K562 (cell line): Measurements from ENCODE around the gene PDGFC. TPM values are rescaled to one million over a fixed set of nuclear protein-coding genes. Genes with fewer than 3 reads are reported as not detected.

Experiments
- BDP1 ChIP-seq: IDR thresholded peaks from 3 replicates; pipeline ENCODE4 v1.6.1; 2011; ENCODE audit not compliant: insufficient read length, insufficient read depth
- CBFA2T3 ChIP-seq: fragments of 450-650 bp; IDR thresholded peaks from 2 replicates; pipeline ENCODE4 v1.6.1; 2017
- CREB1 ChIP-seq, 2 experiments: sonication (generic) in 1 of 2; formaldehyde crosslinking in 1 of 2; IDR thresholded peaks; 2 replicates each; pipeline versions ENCODE4 v1.6.1 to v1.8.0; 2012 to 2022; ENCODE audit warnings: inconsistent platforms in 1 of 2, mild to moderate bottlenecking in 1 of 2, missing genetic modification reagents in 1 of 2, moderate library complexity in 1 of 2
- CTCF ChIP-seq, 3 experiments: IDR thresholded peaks in 2 of 3; conservative IDR thresholded peaks in 1 of 3; 2 replicates each; pipeline ENCODE4 v1.5.1; 2011 to 2012; ENCODE audit warnings: low read length in 3 of 3, mild to moderate bottlenecking in 3 of 3, control low read depth in 2 of 3, improper control_type of control experiment in 1 of 3, inconsistent platforms in 1 of 3, low read depth in 1 of 3, mixed read lengths in 1 of 3, moderate library complexity in 1 of 3; ENCODE audit not compliant: insufficient read depth in 2 of 3
- GATAD2B ChIP-seq: fragments of 450-650 bp; IDR thresholded peaks from 2 replicates; pipeline ENCODE4 v1.6.1; 2017; ENCODE audit warnings: mild to moderate bottlenecking, borderline replicate concordance
- RCOR1 ChIP-seq, 2 experiments: IDR thresholded peaks; 2 replicates each; pipeline ENCODE4 v1.6.1; 2012; ENCODE audit warnings: low read depth in 2 of 2, low read length in 2 of 2, borderline replicate concordance in 1 of 2, improper control_type of control experiment in 1 of 2
- TAF9B ChIP-seq: fragments of 450-650 bp; IDR thresholded peaks from 2 replicates; pipeline ENCODE4 v1.6.1; 2018; ENCODE audit warnings: mild to moderate bottlenecking; ENCODE audit not compliant: partially characterized antibody
- TBL1XR1 ChIP-seq, 2 experiments: IDR thresholded peaks; 2 replicates each; pipeline ENCODE4 v1.6.1; 2012; ENCODE audit warnings: improper control_type of control experiment in 2 of 2, low read length in 2 of 2, mild to moderate bottlenecking in 1 of 2
- TFAM ChIP-seq: fragments of 250-450 bp; sonication (Bioruptor Pico); conservative IDR thresholded peaks from 2 replicates; pipeline ENCODE4 v1.5.0; 2021; ENCODE audit warnings: mild to moderate bottlenecking, moderate library complexity
- WHSC1 ChIP-seq: IDR thresholded peaks from one replicate; pipeline ENCODE4 v1.6.1; 2012; ENCODE audit warnings: low read length, control low read depth, inconsistent platforms
- ZBED1 ChIP-seq: IDR thresholded peaks from 2 replicates; pipeline ENCODE4 v1.6.1; 2014
- ZHX1 ChIP-seq: fragments of 150-350 bp; conservative IDR thresholded peaks from 2 replicates; pipeline ENCODE4 v1.6.1; 2014; ENCODE audit warnings: low read length
- ZNF354B ChIP-seq: fragments of 250-450 bp; sonication (Bioruptor Pico); IDR thresholded peaks from 2 replicates; pipeline ENCODE4 v1.4.0; 2020
- ZNF436 ChIP-seq: fragments of 250-450, 450-650 bp; sonication (Bioruptor Pico); formaldehyde crosslinking; IDR thresholded peaks from 2 replicates; pipeline ENCODE4 v1.7.0; 2020; ENCODE audit warnings: mild to moderate bottlenecking
- ZNF75A ChIP-seq: fragments of 450-650 bp; formaldehyde crosslinking; IDR thresholded peaks from 2 replicates; pipeline ENCODE4 v1.4.0; 2020; ENCODE audit warnings: mild to moderate bottlenecking
- ZNF766 ChIP-seq: fragments of 200-800 bp; sonication (Bioruptor generic); conservative IDR thresholded peaks from 2 replicates; pipeline ENCODE4 v1.6.1; 2016; ENCODE audit warnings: missing genetic modification characterization, missing compliant biosample characterization
- polyA plus RNA-seq, 8 experiments: library from polyadenylated mRNA; depleted of rRNA in 4 of 8; stranded (reverse) in 5 of 8; unstranded in 3 of 8; fragments of >200 nt; fragmentation: Nextera tagmentation in 2 of 8; fragmentation: Illumina TruSeq in 1 of 8; extraction: Ambion mirVana in 2 of 8; extraction: Trizol in 1 of 8; gene quantifications; 2 replicates each; pipeline versions ENCODE4 v1.2.1 to v1.2.3, GENCODE V29; 2011 to 2014; ENCODE audit warnings: inconsistent platforms in 1 of 8, missing spikeins in 1 of 8
- total RNA-seq, 7 experiments: library from RNA; depleted of rRNA in 6 of 7; stranded (reverse); fragments of >200 nt in 6 of 7; fragmentation: Illumina TruSeq in 2 of 7; extraction: Trizol in 2 of 7; gene quantifications; 2 replicates each; pipeline versions ENCODE4 v1.2.1 to v1.2.3, GENCODE V29; 2011 to 2021; ENCODE audit warnings: low replicate concordance in 1 of 7

Gene PDGFC
- total and polyA plus RNA-seq, 9 of the 15 experiments (the other 6 are each of a cell fraction or from before 2014, with no cell fraction given), result not detected

- TF ChIP-seq CTCF (IDR thresholded peaks at IDR 0.05 in 2 of 3, conservative IDR thresholded peaks at IDR 0.05 in 1 of 3; ENCODE audit: insufficient read depth in 2 of 3, low read depth in 1 of 3, low read length in 3 of 3) (no peak), BDP1 (no peak), RCOR1 (IDR thresholded peaks at IDR 0.05; ENCODE audit: borderline replicate concordance in 1 of 2, low read depth in 2 of 2, low read length in 2 of 2) (no peak), ZHX1 (no peak), TBL1XR1 (IDR thresholded peaks at IDR 0.05; ENCODE audit: low read length in 2 of 2) (no peak), TAF9B (no peak), ZNF766 (CRISPR knock-in tag) (no peak), CREB1 (IDR thresholded peaks at IDR 0.05) (no peak), CREB1 (CRISPR knock-in tag; IDR thresholded peaks at IDR 0.05) (no peak), ZNF354B (CRISPR knock-in tag) (no peak), ZNF75A (CRISPR knock-in tag) (no peak), ZNF436 (CRISPR knock-in tag) (no peak), GATAD2B (no peak), CBFA2T3 (no peak), WHSC1 (no peak), ZBED1 (no peak), TFAM (CRISPR knock-in tag) (no peak)
Observed at GRCh38 chr4:156934259-156934635, 37.4 kb downstream of the PDGFC start (continued).
